GM12878 (cell line): ENCODE results near the gene TANC1.

ENCODE experiments used
- ATF3 ChIP-seq: IDR thresholded peaks from 2 replicates; pipeline ENCODE4 v1.6.1; 2011; ENCODE audit warnings: low read depth, mild to moderate bottlenecking, low read length, moderate library complexity, borderline replicate concordance; ENCODE audit errors: extremely low read depth
- CHD2 ChIP-seq: IDR thresholded peaks from 2 replicates; pipeline ENCODE4 v1.6.1; 2011; ENCODE audit warnings: low read depth, low read length, improper control_type of control experiment, borderline replicate concordance
- EP300 ChIP-seq, 2 experiments: fragments of 150-350 bp in 1 of 2; IDR thresholded peaks; 2 replicates each; pipeline ENCODE4 v1.6.1; 2011 to 2012; ENCODE audit warnings: low read depth in 2 of 2, low read length in 2 of 2, borderline replicate concordance in 1 of 2, improper control_type of control experiment in 1 of 2, inconsistent platforms in 1 of 2; ENCODE audit not compliant: control insufficient read depth in 1 of 2
- HCFC1 ChIP-seq: fragments of 150-350 bp; IDR thresholded peaks from 2 replicates; pipeline ENCODE4 v1.6.1; 2014; ENCODE audit warnings: low read length
- MAX ChIP-seq: IDR thresholded peaks from 2 replicates; pipeline ENCODE4 v1.6.1; 2012; ENCODE audit warnings: low read depth, low read length, improper control_type of control experiment
- NBN ChIP-seq: fragments of 450-650 bp; IDR thresholded peaks from 2 replicates; pipeline ENCODE4 v1.6.1; 2016
- POLR2AphosphoS5 ChIP-seq: IDR thresholded peaks from 2 replicates; pipeline ENCODE4 v1.6.1; 2011; ENCODE audit warnings: mild to moderate bottlenecking, low read length, inconsistent platforms
- RAD21 ChIP-seq: IDR thresholded peaks from 2 replicates; pipeline ENCODE4 v1.6.1; 2011; ENCODE audit warnings: mild to moderate bottlenecking, low read depth, low read length, moderate library complexity; ENCODE audit not compliant: insufficient read depth
- USF2 ChIP-seq: IDR thresholded peaks from 2 replicates; pipeline ENCODE4 v1.6.1; 2011; ENCODE audit warnings: low read depth, low read length, improper control_type of control experiment, borderline replicate concordance
- YY1 ChIP-seq: IDR thresholded peaks from 2 replicates; pipeline ENCODE4 v1.6.1; 2011; ENCODE audit warnings: low read depth, mild to moderate bottlenecking, low read length
- TF ChIP-seq, protein P1 (sequence below), 3 experiments: IDR thresholded peaks in 2 of 3; conservative IDR thresholded peaks in 1 of 3; 2 replicates each; pipeline ENCODE4 v1.5.1; 2011; ENCODE audit warnings: low read depth in 3 of 3, low read length in 3 of 3, mild to moderate bottlenecking in 3 of 3, control low read depth in 2 of 3, moderate library complexity in 2 of 3, inconsistent platforms in 1 of 3, mixed read lengths in 1 of 3; ENCODE audit not compliant: control insufficient read depth in 2 of 3, insufficient read depth in 1 of 3; ENCODE audit errors: extremely low read depth in 1 of 3

DNA sequence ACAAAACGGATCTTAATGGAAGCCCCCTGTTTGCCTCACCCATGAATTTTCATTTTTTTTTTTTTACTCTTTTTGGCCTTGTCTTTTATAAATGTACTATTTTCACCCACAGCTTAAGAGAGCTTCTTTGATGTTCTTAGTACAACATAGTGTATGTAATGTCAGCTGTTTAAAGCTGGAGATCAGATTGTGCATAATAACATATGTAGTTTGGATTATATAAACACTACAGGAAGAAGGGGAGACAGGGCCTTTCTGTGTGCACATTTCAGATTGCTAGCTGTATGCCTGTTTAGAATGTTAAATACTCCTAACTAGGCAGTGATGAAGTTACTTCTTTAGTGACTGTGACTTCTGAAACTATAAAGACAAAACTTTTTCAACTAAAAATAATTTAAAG lies 2.1 kb upstream of the TANC1 start:
- TF ChIP-seq EP300 (IDR thresholded peaks at IDR 0.05; ENCODE audit: borderline replicate concordance in 1 of 2, control insufficient read depth in 1 of 2, low read depth in 2 of 2, low read length in 2 of 2) (no peak), CHD2 (no peak), RAD21 (no peak), USF2 (no peak), POLR2AphosphoS5 (no peak), HCFC1 (no peak), MAX (no peak), ATF3 (no peak), YY1 (no peak), NBN (no peak)
- TF ChIP-seq, protein P1, sequence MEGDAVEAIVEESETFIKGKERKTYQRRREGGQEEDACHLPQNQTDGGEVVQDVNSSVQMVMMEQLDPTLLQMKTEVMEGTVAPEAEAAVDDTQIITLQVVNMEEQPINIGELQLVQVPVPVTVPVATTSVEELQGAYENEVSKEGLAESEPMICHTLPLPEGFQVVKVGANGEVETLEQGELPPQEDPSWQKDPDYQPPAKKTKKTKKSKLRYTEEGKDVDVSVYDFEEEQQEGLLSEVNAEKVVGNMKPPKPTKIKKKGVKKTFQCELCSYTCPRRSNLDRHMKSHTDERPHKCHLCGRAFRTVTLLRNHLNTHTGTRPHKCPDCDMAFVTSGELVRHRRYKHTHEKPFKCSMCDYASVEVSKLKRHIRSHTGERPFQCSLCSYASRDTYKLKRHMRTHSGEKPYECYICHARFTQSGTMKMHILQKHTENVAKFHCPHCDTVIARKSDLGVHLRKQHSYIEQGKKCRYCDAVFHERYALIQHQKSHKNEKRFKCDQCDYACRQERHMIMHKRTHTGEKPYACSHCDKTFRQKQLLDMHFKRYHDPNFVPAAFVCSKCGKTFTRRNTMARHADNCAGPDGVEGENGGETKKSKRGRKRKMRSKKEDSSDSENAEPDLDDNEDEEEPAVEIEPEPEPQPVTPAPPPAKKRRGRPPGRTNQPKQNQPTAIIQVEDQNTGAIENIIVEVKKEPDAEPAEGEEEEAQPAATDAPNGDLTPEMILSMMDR (IDR thresholded peaks at IDR 0.05 in 2 of 3, conservative IDR thresholded peaks at IDR 0.05 in 1 of 3; ENCODE audit: control insufficient read depth in 2 of 3, extremely low read depth in 1 of 3, insufficient read depth in 1 of 3, low read depth in 3 of 3, low read length in 3 of 3), result no peak
